ENCODE measurements around the gene ROCK2.
A peak's percentile ranks its signal among the peaks of the same experiment; 100 is the strongest.

The ROCK2 gene

DNA sequence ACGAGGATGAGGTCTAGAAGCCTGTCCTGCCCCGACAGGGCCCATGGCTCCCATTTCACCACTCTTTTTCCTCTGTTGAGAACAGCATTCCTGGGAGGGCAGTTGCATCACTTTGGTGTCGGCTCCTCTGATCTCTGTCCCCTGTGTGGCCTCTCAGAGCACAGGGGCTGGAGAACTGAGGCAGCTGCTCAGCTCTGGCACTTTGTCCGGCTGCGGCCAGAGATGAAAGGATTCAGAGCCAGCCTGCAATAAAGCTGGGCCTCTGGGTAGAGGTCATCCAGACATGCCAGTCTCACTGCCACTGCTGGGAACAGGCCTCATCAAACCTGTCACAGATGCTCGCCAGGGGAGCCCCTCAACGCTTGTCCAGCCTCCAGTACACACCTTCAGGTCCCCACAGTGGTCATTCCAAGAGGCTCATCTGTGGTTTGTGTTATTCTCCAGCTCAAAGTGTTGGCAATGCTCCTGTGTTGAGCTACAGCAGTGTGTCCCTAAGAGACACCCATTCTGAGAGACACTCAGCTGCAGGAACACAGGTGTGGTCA, 13.1 kb upstream of the ROCK2 start:
- no peaks in the 10 kb centered on the region for H3K36me3 ChIP-seq (replicated peaks)
- DNase-seq (ENCODE audit: low spot score in 2 of 2) = no peak
- in situ Hi-C loops (cut with MboI; ENCODE audit: low sequenced_read_pairs) = no loop called here
- H3K9me3 ChIP-seq = no peaks in the 10 kb centered on the region
- H3K4me3 ChIP-seq = no peak overlapping the region
- H3K4me1 ChIP-seq = no peaks in the 10 kb centered on the region
- H3K27me3 ChIP-seq (ENCODE audit: low read depth) = no peaks in the 10 kb centered on the region

DNA sequence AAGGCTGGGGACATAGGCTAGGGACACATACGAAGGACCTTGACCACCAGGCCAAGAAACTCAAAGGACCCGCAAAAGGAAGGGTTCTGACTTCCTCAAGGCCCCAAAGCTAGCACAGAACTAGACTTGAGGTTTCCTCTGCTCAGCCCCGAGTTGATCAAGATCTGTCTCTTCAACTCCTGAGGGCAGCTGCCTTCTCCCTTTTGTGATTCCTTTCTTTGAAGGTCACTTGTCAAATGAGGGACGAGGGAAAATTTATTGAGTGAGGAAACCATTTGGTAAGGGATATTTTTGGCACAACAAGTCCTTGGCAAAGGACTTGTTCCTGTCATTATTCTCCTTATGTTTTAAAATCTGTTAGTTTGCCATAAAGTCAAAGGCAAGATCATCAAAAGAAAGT, 12.3 kb upstream of the ROCK2 start:
- in situ Hi-C loops (cut with MboI; ENCODE audit: low sequenced_read_pairs) = no loop called here
- Histone ChIP-seq H3K36me3 (replicated peaks) (no peaks in the 10 kb centered on the region), H3K27me3 (ENCODE audit: low read depth) (no peaks in the 10 kb centered on the region), H3K4me3 (no peak overlapping the region), H3K9me3 (no peaks in the 10 kb centered on the region), H3K4me1 (no peaks in the 10 kb centered on the region)
- DNase-seq (ENCODE audit: low spot score in 2 of 2) = no peak

DNA sequence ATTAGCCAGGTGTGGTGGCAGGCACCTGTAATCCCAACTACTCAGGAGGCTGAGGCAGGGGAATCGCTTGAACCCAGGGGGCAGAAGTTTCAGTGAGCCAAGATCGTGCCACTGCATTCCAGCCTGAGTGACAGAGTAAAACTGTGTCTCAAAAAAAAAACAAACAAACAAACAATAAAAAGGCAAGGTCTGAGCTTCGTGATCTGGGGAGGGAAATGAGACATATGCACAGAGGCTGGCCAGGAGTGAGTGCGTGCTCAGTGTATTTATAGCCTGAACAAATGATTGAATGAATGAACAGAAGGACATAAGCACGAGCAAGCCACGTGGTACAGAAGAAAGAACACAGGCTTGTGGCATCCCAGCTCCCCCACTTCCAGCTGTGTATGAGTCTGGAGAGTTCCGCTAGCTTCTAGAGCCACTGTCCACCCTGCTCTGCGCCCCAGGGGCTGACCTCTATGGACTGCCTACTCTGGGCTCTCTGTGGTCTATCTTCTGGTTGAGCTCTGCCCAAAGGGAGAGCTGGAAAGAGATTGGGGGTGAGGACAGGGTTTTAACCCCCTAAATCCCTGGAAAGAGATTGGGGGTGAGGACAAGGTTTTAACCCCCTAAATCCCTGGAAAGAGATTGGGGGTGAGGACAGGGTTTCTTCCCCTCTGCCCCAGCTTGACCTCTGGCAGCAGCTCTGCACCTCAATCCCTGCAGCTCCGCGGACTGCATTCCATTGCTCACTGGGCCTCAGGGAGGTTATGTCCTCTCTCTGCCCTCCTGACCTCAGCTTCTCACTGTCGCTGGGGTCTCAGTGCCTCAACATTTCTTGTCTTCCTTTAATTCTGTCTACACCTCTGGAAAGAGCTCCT, 11.0 kb upstream of the ROCK2 start:
- Histone ChIP-seq H3K27me3 (ENCODE audit: low read depth) (no peaks in the 10 kb centered on the region), H3K9me3 (no peaks in the 10 kb centered on the region), H3K36me3 (replicated peaks) (no peaks in the 10 kb centered on the region), H3K4me3 (no peak overlapping the region), H3K4me1 (no peaks in the 10 kb centered on the region)
- in situ Hi-C loops (cut with MboI; ENCODE audit: low sequenced_read_pairs) = no loop called here
- no peak for DNase-seq (ENCODE audit: low spot score in 2 of 2)

DNA sequence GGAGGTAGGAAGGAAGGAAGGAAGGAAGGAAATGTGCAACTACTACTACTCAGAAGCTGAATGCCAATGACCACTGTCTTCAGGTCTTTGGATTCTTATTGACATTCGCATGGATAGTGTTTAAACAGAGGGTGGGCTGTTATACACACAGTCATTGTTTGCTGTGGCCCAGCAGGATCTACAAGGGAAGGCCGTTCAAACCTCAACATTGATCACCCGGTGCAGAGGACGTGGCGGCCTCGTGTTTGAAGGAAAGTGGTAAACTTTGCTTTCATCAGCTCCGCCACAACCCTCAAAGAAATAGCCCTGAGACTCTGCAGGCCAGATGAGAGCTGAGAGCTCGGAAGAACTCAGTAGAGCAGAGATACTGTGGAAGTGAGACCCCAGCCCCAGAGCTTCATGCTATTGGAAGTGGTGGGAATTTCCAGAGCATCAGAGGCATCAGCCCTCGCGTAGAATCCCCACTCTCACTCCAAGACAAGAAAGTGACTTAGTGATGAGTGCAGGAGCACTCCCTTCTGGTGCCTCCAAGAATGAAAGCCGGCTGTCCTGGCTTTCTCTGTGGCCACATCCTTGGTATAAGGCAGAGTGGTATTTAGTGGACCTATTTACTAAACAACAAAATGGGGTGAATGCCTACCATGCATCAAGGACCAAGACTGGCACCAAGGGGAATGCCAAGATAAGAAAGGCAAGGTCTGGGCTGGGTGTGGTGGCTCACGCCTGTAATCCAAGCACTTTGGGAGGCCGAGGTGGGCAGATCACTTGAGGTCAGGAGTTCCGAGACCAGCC, 10.1 kb upstream of the ROCK2 start:
- no peak for DNase-seq (ENCODE audit: low spot score in 2 of 2)
- Histone ChIP-seq H3K36me3 (replicated peaks) (no peaks in the 10 kb centered on the region), H3K4me3 (no peak overlapping the region), H3K4me1 (no peaks in the 10 kb centered on the region), H3K27me3 (ENCODE audit: low read depth) (no peaks in the 10 kb centered on the region), H3K9me3 (no peaks in the 10 kb centered on the region)
- in situ Hi-C loops (cut with MboI; ENCODE audit: low sequenced_read_pairs) = no loop called here

GRCh38 chr2:11352781-11353537, 8.5 kb upstream of the ROCK2 start:
- no peaks in the 10 kb centered on the region for H3K27me3 ChIP-seq (ENCODE audit: low read depth)
- DNase-seq (ENCODE audit: low spot score in 2 of 2) = no peak
- no peak overlapping the region for H3K4me3 ChIP-seq
- no peaks in the 10 kb centered on the region for H3K4me1 ChIP-seq
- in situ Hi-C loops (cut with MboI; ENCODE audit: low sequenced_read_pairs) = no loop called here
- no peaks in the 10 kb centered on the region for H3K9me3 ChIP-seq
- no peaks in the 10 kb centered on the region for H3K36me3 ChIP-seq (replicated peaks)

GRCh38 chr2:11348209-11348749, 3.8 kb upstream of the ROCK2 start:
- DNase-seq (ENCODE audit: low spot score in 2 of 2) = no peak
- no peaks in the 10 kb centered on the region for H3K9me3 ChIP-seq
- in situ Hi-C loops (cut with MboI; ENCODE audit: low sequenced_read_pairs) = no loop called here
- no peaks in the 10 kb centered on the region for H3K27me3 ChIP-seq (ENCODE audit: low read depth)
- no peak overlapping the region for H3K4me3 ChIP-seq
- H3K36me3 ChIP-seq (replicated peaks) = no peaks in the 10 kb centered on the region
- peaks cover 6% of the 10 kb centered on the region for H3K4me1 ChIP-seq

- in situ Hi-C loops (cut with MboI; ENCODE audit: low sequenced_read_pairs) = no loop called here
- Histone ChIP-seq H3K4me1 (peaks cover 6% of the 10 kb centered on the region), H3K4me3 (no peak overlapping the region), H3K27me3 (ENCODE audit: low read depth) (no peaks in the 10 kb centered on the region), H3K36me3 (replicated peaks) (no peaks in the 10 kb centered on the region), H3K9me3 (no peaks in the 10 kb centered on the region)
- no peak for DNase-seq (ENCODE audit: low spot score in 2 of 2)
These were observed 3.0 kb upstream of the ROCK2 start for GRCh38 chr2:11347403-11347959.

GRCh38 chr2:11346023-11346482, 1.6 kb upstream of the ROCK2 start:
- no peak overlapping the region for H3K4me3 ChIP-seq
- in situ Hi-C loops (cut with MboI; ENCODE audit: low sequenced_read_pairs) = no loop called here
- no peaks in the 10 kb centered on the region for H3K9me3 ChIP-seq
- no peak for DNase-seq (ENCODE audit: low spot score in 2 of 2)
- peaks cover 19% of the 10 kb centered on the region for H3K4me1 ChIP-seq
- H3K27me3 ChIP-seq (ENCODE audit: low read depth) = no peaks in the 10 kb centered on the region
- H3K36me3 ChIP-seq (replicated peaks) = no peaks in the 10 kb centered on the region

- in situ Hi-C loops (cut with MboI; ENCODE audit: low sequenced_read_pairs) = no loop called here
- DNase-seq (ENCODE audit: low spot score in 2 of 2) = peak; percentile 29 to 62
These were observed 681 bp upstream of the ROCK2 start for GRCh38 chr2:11344956-11345677.

DNA sequence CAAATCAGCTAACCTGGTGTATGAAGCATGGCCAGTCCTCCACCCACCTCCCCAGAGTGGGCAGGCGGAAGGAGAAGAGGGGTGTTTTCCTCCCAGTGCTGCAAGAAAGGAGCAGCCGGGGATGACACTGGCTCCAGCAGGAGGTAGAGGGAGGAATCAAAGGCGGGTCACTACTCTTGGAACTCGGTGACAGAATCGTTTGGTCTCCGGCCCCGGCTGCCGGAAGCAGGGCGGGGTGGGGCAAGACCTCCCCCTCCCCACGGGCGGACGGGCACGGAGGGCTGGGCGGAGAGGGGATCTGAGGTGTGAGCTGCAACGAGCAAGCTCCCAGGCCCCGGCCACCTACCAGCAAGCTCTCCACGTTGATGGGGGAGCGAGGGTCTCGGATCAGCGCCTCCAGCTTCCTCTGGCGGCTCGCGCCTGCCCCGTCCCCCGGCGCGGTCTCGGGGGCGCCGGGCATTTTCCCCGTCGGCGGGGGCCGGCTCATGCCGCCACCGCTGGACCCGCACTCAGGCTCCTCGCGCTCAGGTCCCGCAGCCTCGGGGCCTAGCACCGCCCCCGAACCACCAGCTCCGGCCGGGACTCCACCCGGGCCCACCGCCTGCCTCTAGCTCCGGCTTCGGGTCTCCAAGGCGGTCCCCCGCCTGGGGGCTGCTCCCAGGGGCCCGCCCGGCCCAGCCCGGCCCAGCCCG, 640 bp downstream of the ROCK2 start:
- peaks cover 33% of the 10 kb centered on the region for H3K4me1 ChIP-seq
- in situ Hi-C loops (cut with MboI; ENCODE audit: low sequenced_read_pairs) = no loop called here

More at GRCh38 chr2:11344956-11345677, 681 bp upstream of the ROCK2 start:
- Histone ChIP-seq H3K4me1 (peaks cover 28% of the 10 kb centered on the region), H3K4me3 (peak overlapping the region; percentile 44), H3K27me3 (ENCODE audit: low read depth) (no peaks in the 10 kb centered on the region), H3K36me3 (replicated peaks) (no peaks in the 10 kb centered on the region), H3K9me3 (no peaks in the 10 kb centered on the region)

DNA sequence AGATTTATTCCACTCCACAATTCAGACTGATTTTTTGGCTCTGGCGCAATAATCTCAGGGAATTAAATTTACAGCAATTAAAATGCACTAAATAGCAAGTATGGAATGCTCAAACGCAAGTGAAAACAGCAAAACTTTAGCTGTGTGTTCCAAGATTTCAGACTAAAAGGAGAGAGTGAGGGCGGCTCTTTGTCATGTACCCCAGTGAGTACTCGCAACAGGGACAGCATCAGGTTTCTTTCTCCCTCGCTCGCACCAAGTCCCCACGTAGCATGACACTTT, 1.1 kb downstream of the ROCK2 start:
- in situ Hi-C loops (cut with MboI; ENCODE audit: low sequenced_read_pairs) = no loop called here
- Histone ChIP-seq H3K4me3 (peak overlapping the region; percentile 70), H3K27me3 (ENCODE audit: low read depth) (no peaks in the 10 kb centered on the region), H3K36me3 (replicated peaks) (no peaks in the 10 kb centered on the region), H3K4me1 (peaks cover 33% of the 10 kb centered on the region), H3K9me3 (no peaks in the 10 kb centered on the region)
- DNase-seq (ENCODE audit: low spot score in 2 of 2) = no peak

More for the DNA sequence above, 640 bp downstream of the ROCK2 start:
- no peaks in the 10 kb centered on the region for H3K36me3 ChIP-seq (replicated peaks)
- peak; percentile 46 to 67 for DNase-seq (ENCODE audit: low spot score in 2 of 2)
- peak overlapping the region; percentile 70 for H3K4me3 ChIP-seq
- no peaks in the 10 kb centered on the region for H3K9me3 ChIP-seq
- no peaks in the 10 kb centered on the region for H3K27me3 ChIP-seq (ENCODE audit: low read depth)

All from HAP-1 (cell line).